HG03135 (cell line): ENCODE data around the gene MNAT1.
A peak's percentile ranks its signal among the peaks of the same experiment; 100 is the strongest.
"Not testable (repeated sequence)": the region's sequence is repeated elsewhere in the genome, so short reads cannot be mapped to it uniquely, and the experiment has no call there.

Experiments
- ATAC-seq: cut with Tn5 transposase; IDR thresholded peaks from one replicate; pipeline ENCODE4 v1.9.1; 2021; ENCODE audit warnings: mild to moderate bottlenecking, moderate library complexity; ENCODE audit not compliant: unreplicated experiment

Gene MNAT1

DNA sequence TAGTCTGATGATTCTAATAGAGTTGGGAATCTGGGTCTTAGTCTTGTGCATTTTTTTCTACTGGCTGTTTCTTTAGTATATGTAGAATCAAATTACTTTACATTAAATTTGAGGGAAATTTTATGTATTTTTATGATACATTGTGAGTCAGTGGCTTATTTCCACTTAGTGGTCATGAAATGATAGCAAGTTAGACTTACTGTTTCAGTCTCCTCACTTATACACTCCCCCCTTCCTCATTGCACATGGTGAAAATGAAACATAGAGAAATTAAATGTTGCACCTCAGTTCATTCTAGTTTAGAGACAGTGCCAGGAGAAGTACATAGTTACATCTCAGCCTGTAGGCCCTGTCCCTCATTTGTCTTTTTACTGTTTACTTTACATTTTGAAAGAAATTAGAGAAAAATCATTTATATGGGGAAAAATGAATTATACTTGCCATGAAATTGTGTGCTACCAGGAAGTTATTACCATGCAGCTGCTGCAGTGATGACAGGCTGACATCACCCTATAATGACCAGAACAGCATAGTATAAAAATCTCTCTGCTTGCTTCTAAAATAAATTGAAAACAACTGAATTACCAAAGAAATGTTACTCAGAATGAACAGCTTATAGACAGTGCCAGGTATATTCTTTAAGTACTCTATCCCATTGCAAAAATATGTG, 133.1 kb downstream of the MNAT1 start:
- ATAC-seq, result no peak

DNA sequence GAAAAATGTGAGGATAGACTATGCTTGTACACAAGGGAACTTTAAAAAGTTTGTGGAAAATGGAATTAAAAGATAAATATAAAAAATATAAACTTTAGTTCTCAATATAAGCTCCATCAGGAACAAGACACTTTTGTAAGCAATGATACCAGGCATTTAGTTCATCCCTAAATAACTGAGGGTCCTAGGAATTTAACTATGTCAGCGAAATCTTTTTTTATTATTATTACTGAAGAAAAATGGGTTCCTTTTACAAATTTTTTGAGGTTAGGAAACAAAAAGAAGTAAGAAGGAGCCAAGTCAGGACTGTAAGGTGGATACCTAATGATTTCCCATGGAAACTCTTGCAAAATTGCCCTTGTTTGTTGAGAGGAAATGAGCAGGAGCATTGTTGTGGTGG, 143.6 kb downstream of the MNAT1 start:
- ATAC-seq, result no peak

DNA sequence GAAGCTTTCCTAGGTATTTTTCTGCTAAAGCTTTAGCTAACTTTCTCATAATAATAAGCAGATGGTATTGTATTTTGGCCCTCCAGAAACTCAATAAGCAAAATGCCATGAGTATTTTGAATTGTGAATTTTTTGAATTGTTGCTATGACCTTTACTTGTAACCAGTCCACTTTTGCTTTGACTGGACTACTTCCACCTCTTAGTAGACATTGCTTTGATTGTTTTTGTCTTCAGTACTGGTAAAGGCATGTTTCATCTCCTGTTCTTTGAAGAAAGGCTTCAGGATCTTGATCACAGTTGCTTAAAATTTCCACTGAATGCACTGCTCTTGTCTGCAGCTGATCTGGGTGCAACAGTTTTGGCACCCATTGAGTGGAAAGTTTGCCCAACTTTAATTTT, 144.0 kb downstream of the MNAT1 start:
- ATAC-seq, result no peak

DNA sequence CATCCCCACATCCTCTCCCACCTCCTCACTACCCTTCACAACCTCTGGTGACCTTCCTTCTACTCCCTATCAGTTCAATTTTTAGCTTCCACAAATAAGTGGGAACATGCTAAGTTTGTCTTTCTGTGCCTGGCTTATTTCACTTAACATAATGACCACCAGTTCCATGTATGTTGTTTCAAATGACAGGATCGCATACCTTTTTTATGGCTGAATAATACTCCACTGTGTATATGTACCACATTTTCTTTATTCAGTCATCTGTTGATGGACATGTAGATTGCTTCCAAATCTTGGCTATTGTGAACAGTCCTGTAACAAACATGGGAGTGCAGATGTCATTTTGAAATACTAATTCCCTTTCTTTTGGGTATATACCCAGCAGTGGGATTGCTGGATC, 147.7 kb downstream of the MNAT1 start:
- ATAC-seq, result no peak

DNA sequence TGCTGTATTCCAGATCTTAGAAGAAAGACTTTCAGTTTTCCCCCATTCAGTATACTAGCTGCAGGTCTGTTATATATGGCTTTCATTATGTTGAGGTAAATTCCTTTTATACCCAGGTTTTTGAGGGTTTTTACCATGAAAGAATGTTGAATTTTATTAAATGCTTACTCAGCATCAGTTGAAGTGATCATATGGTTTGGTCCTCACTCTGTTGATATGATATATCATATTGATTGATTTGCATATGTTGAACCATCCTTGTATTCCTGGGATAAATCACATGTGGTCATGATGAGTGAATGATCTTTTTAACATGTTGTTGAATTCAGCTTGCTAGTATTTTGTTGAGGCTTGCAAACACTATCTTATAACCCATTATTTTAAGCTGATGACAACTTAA, 149.6 kb downstream of the MNAT1 start:
- ATAC-seq, result no peak

DNA sequence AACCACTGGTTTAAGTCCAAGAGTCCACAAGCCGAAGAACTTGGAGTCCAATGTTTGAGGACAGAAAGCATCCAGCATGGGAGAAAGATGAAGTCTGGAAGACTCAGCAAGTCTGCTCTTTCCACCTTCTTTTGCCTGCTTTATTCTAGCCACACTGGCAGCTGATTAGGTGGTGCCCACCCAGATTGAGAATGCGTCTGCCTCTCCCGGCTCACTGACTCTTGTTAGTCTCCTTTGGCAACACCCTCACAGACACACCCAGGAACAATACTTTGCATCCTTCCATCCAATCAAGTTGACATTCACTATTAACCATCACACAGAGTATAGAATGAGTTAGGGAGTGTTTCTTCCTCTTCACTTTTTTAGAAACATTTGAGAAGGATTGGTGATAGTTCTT, 156.1 kb downstream of the MNAT1 start:
- ATAC-seq, result not testable (repeated sequence)

DNA sequence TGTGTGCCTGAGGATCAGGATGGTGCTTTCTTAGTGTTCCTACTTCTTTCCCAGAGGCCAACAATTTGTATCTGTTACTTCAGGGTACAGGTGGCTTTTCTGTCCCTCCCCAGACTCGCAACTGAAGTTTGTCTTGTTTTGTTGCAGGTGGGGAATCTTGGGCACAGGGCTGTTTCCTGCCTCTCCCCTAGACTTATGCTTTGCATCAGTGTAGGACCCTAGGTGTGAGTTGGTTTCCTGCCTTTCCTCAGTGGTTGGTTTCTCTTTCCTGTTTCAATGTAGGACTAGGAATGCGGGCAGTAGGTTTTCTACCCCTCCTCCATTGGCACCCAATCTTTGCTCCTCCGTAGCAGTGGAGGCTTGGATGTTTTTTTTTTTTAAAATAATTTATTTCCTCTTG, 159.3 kb downstream of the MNAT1 start:
- ATAC-seq, result no peak

DNA sequence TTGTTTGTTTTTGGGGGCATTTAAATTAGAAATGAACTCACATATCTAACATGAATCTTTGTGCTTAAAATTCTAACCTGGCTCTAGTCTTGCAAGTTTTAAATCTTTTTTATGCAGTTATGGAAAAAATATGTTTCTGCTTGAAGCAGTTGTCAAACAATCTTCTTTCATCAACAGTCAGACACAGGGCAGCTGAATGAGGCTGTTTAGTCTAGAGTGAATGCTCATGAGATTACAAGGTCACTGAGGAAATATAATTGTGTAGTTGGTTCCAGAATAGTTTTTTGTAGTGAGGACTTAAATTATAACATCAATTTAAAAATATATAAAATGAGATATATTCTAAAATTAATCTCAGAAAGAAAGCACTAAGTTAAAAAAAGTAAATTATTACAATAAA, 169.8 kb downstream of the MNAT1 start:
- no peak for ATAC-seq

DNA sequence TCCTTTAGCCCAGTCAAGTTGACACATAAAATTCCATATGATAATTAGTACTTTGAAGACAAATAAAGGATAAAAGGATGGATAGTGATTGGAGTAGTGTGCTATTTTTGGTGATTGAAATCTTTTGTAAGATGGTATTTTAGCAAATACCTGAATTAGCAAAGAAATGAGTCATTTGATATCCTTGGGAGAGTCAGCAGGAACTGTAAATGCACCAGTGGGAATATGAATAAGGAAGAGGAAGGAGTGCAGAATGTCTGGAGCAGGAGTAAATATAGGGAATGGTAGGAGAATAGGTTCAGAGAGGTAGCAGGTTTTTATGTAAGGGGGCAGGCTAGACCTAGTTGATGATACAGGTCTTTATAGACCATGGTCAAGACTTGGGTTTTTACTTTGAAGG, 171.4 kb downstream of the MNAT1 start:
- no peak for ATAC-seq

DNA sequence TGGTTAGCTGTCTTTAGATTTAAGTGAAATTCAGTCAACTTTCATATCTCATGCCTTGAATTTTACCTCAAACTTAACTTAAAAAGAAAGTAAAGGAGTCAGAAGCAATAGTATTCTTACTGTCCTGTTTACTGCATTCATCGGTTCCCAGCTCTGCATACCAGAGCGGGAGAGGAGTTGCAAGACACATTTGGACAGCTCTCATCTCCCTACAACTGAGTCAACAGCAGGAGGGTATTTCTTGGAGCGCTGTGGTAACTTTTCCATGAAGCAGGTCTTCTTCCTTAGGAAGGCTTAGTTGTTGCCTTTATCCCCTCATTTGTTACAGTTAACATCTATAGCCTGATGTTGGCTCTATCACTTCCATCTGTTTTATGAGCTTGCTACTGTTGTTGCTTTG, 181.2 kb downstream of the MNAT1 start:
- ATAC-seq, result no peak

DNA sequence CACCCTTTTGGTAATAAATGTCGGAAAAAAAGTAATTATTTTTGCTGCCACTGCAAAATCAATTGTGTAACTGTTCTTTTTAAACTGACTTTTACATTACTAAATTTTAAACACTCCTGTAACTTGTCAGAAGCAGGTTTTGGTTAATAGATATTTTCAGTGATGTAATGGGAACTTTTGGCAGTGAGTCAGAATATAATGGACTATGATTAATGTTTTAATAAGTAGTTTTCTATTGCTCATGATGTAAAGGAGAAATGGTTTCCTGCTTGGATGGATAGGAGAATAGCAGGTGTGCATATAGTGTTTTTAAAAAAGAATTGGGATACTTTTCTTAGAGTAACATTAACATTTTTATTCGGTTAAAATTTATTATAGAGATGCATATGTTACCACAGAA, 187.5 kb downstream of the MNAT1 start:
- no peak for ATAC-seq

DNA sequence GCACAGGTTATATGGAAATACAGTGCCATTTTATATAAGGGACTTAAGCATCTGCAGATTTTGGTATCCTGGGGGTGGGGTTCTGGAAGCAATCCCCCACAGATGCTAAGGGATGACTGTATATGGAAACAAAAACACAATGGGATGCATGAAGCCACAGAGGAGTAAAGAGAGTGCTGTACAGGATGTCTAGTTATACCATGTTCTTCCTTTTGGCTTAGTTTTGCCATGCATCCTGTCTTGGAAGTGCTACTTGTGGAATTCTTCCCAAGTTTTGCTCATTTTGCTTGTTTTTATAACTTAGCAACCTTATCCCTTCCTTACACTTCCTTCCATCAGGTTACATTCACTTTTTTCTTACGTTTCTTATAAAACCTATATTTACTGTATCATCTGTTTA, 190.7 kb downstream of the MNAT1 start:
- no peak for ATAC-seq

DNA sequence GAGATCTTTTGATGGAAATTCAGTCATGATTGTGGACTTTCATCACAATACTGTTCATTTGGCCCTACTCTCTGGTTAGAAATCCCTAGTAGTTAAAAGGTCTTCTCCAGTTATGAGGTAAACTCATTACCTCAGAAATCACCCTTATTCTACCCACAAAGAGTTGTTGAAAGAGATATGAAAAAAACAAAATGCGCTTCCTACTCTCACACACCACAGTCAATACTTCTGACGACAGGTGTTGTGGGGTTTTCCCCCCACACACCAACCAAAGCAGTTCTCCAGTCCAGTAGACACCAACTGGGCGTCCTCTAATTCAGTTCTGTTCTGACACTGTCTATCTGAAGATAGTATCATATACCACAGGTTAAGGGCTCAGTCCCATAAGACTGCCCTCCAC, 191.4 kb downstream of the MNAT1 start:
- ATAC-seq, result peak; percentile 94

DNA sequence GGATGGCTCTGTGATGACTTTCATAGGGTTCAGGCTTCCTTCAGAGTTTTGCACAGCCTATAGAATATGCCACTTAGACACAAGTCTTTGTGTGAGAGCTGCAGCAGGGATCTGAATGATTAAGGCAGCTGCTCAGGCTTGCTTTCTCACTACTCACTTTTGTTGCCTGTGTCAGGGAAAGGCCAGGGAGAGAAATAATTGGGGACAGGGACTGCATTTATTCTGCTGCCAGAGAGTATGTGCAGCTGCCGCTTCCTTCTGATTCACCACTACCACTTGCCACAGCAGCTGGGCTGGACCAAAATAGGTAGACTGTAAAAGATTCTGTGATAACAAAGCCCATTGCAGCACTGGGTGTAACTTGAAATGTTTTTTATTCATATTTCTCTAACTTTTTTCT, 196.7 kb downstream of the MNAT1 start:
- no peak for ATAC-seq

DNA sequence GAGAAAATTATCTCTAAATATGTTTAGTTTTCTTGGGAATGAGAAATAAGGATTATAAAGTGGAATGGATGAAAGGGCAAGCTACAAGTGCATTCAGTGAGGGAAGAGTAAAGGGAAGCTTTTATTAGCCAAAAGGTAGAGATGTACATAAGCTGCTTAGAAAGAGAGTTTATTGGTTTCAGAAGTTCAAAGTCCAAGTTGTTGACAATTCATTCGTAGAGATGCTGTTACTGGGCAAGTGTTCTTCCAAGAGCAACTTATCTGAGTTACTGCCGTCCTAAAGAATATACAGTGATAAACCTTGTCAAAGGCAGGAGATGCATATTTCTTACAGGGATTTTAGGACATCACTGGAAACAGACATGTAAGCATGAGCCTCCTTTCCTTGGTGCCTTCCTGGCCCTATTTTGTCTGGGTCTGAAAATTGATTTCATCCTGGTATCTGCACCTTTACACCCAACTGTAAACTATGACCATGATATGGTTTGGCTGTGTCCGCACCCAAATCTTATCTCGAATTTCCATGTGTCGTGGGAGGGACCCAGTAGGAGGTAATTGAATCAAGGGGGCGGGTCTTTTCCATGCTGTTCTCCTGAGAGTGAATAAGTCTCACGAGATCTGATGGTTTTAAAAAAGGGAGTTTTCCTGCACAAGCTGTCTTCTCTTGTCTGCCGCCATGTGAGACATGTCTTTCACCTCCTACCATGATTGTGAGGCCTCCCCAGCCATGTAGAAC, 199.5 kb downstream of the MNAT1 start:
- no peak for ATAC-seq

DNA sequence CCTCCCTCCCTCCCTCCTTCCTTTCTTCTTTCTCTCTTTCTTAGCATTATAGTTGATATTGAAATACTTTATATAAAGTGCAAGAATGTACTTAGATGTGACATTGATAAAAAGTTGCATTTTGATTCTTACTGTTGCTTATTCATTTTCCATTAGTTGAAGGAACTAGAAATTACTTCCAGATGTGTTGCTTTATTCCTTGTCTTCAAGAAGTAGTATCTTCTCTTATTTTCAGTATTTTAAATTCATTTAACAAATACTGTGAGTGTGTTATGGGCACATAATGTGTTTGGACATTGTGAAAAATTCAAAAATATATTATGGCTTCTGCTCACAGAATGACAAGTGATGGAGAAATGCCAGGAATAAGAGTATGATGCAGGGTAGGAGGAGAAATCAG, 200.8 kb downstream of the MNAT1 start:
- no peak for ATAC-seq

DNA sequence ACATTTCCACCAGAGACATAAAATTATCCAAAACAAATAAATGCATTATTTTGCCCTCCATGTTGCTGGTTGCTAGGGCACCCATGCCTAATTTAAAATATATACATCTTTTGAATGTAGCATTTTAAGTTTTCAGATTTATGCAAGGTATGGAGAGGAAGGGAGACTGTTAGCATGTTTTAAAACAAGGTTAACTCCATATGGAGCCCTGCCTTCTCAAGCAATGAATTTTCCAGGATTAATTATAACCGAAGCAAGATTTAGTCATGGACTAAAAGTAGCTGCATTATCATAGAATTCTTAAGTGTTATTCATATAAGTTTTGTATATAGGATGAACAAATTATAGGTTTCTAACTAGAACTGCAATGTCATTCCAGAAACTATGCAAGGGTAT, 209.1 kb downstream of the MNAT1 start:
- no peak for ATAC-seq

DNA sequence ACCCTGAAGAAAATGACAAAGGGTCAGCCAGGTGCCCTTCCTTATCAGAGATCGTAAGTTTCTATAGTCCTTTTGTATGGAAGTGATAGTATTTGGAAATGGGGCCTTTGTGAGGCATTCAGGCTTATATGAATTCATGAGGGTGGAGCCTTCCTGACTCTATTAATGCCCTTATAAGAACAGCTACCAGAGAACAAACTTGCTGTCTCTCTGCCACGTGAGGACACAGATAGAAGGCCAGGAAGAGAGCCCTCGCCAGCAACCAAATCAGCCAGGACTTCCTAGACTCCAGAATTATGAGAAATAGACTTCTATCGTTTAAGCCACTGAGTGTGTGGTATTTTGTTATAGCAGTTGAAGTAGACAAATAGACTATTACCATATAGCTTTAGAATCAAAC, 209.6 kb downstream of the MNAT1 start:
- no peak for ATAC-seq

DNA sequence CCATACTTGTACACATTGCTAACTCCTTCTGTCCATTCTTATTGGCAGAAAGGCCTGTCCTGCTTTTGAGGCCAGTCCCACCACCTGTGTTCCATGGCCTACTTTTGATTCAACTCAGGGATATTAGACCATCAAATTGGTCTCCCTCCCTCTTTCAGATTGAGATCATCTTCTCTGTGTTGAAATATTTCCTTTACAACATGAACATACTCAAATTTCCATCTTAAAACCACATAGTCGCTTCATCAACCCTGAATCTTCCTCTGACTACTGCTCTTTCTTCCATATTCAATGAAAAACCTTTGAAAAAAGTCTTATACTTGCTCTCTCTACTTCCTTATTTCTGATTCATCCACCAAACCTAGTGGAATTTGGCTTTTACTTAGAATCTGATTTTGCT, 211.4 kb downstream of the MNAT1 start:
- no peak for ATAC-seq

DNA sequence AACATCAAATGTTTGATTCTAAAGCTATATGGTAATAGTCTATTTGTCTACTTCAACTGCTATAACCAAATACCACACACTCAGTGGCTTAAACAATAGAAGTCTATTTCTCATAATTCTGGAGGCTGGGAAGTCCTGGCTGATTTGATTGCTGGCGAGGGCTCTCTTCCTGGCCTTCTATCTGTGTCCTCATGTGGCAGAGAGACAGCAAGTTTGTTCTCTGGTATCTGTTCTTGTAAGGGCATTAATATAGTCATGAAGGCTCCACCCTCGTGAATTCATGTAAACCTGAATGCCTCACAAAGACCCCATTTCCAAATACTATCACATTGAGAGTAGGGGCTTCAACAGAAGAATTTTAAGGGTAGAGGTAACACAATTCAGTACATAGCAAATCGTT, 212.2 kb downstream of the MNAT1 start:
- ATAC-seq, result no peak

DNA sequence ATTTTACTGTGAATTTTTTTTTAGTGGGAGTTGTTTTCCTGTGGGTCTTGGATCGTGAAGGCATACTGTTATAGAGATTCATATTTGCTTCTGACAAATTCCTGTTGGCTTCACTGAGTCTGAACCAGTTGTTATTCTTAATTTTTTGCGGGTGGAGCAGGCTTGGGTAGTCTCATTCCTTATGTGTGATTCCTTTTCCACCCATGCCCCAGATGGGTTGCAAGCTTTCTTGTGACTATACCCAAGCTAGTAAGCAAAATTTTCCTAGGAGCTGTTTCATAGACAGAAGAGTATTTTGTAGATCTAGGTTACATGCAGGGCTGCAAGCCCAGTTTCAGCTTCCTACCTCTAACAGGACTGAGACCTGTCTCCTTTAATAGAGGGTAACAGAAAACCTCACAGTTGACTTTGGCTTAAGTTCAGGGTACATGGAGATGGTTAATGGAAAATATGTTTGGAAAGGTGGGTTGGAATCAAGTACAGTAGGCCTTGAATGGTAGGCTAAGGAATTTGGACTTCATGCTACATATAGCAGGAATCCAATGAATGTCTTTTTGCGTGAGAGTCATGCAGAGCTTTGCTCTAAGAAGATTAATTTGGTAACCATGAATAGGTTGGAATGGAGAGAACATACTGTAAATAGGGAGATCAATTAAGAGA, 217.3 kb downstream of the MNAT1 start:
- no peak for ATAC-seq

DNA sequence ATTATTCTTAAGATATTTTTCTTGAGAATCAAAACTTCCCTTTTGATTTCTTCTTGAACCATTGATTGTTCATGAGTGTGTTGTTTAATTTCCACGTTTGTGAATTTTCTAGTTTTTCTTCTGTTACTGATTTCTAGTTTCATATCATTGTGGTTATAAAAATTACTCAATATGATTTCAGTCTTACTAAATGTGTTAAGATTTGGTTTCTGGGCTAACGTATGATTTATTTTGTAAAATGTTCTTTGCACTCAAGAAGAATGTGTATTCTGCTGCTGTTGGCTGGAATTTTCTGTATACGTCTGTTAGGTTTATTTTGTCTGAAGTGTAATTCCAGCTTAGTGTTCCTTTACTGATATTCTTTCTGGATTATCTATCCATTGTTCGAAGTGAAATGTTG, 221.6 kb downstream of the MNAT1 start:
- no peak for ATAC-seq
